ENCODE measurements around the gene TULP1. TPM values are rescaled to one million over a fixed set of nuclear protein-coding genes. Genes with fewer than 3 reads are reported as not detected.

The TULP1 gene
- total and polyA plus RNA-seq, 2 of the 13 experiments (the other 11 are each of a cell fraction or from before 2014, with no cell fraction given) = not detected

DNA sequence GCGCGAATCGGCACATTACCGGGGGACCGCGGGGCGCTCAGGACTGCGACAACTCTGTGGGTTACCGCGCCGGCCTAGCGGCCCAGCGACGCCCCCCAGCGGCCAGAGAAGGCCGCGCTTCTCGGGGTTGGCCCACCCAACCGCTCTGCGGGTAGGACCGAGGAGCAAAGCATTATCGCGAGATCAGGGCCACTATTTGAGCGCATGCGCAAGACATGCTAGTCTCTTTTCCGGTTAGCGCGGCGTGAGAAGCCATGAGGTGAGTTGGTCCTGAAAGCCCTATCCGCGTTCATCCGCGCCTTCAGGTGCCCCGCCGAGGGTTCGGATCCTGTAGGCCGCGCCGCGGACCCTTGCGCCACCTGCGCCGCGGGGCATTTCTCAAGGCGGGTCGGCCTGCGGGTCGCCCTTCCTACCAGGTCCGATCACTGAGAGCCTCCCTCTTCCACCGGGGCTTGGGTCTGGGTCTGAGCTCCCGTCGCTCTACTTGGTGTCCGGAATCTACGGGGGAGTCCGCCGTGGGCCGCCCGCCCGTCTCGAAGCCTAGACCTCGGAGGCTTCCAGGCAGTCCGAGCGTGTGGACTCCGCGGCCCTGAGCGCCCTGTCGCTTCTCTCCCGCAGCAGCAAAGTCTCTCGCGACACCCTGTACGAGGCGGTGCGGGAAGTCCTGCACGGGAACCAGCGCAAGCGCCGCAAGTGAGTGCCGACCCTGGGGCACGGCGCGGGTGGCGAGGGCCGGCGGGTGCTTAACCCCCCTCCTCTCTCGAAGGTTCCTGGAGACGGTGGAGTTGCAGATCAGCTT is 44.3 kb downstream of the TULP1 start, which contains the start of gene RPL10A (continued):
- no peak for TF ChIP-seq CBX2 (IDR thresholded peaks at IDR 0.05; ENCODE audit: low read depth, low read length)
- no peak; the same call in 1 of the 2 replicates for TF ChIP-seq CBX2 (CRISPR knock-in tag; IDR thresholded peaks at IDR 0.05; ENCODE audit: low read depth)
- peak; percentile 94 for TF ChIP-seq HDAC1 (CRISPR knock-in tag; IDR thresholded peaks at IDR 0.05)
- peak; percentile 79 for TF ChIP-seq ZNF34 (CRISPR knock-in tag; IDR thresholded peaks at IDR 0.05; ENCODE audit: borderline replicate concordance)
- TF ChIP-seq NCOA1 (CRISPR knock-in tag; IDR thresholded peaks at IDR 0.05) = peak; percentile 97; the same call in 1 of the 2 replicates
- peak; percentile 82; the same call in 1 of the 2 replicates for TF ChIP-seq MYNN (CRISPR knock-in tag; IDR thresholded peaks at IDR 0.05; ENCODE audit: low read depth)
- TF ChIP-seq ZNF253 (CRISPR knock-in tag; IDR thresholded peaks at IDR 0.05; ENCODE audit: borderline replicate concordance) = peak; percentile 73
- peak; percentile 88 for TF ChIP-seq ZNF317 (CRISPR knock-in tag; IDR thresholded peaks at IDR 0.05)
- peak; percentile 97 for TF ChIP-seq HNRNPLL (IDR thresholded peaks at IDR 0.05; ENCODE audit: low read depth, low read length, poor library complexity, severe bottlenecking)
- peak; percentile 94 for TF ChIP-seq KDM3A (CRISPR knock-in tag; IDR thresholded peaks at IDR 0.05; ENCODE audit: low read depth)
- TF ChIP-seq, protein P1, sequence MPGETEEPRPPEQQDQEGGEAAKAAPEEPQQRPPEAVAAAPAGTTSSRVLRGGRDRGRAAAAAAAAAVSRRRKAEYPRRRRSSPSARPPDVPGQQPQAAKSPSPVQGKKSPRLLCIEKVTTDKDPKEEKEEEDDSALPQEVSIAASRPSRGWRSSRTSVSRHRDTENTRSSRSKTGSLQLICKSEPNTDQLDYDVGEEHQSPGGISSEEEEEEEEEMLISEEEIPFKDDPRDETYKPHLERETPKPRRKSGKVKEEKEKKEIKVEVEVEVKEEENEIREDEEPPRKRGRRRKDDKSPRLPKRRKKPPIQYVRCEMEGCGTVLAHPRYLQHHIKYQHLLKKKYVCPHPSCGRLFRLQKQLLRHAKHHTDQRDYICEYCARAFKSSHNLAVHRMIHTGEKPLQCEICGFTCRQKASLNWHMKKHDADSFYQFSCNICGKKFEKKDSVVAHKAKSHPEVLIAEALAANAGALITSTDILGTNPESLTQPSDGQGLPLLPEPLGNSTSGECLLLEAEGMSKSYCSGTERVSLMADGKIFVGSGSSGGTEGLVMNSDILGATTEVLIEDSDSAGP (CRISPR knock-in tag; IDR thresholded peaks at IDR 0.05; ENCODE audit: borderline replicate concordance) = peak; percentile 95; the same call in 1 of the 2 replicates
- peak; percentile 94 for TF ChIP-seq ZNF335 (CRISPR knock-in tag; IDR thresholded peaks at IDR 0.05)
- peak; percentile 69; the same call in 1 of the 2 replicates for TF ChIP-seq ZNF24 (IDR thresholded peaks at IDR 0.05)
- TF ChIP-seq CBX5 (CRISPR knock-in tag; IDR thresholded peaks at IDR 0.05; ENCODE audit: borderline replicate concordance) = peak; percentile 67
- peak; percentile 47; the same call in 1 of the 2 replicates for TF ChIP-seq ZSCAN21 (CRISPR knock-in tag; IDR thresholded peaks at IDR 0.05; ENCODE audit: borderline replicate concordance)
- TF ChIP-seq NKX3-1 (CRISPR knock-in tag; IDR thresholded peaks at IDR 0.05) = peak; percentile 92
- TF ChIP-seq, protein P2, sequence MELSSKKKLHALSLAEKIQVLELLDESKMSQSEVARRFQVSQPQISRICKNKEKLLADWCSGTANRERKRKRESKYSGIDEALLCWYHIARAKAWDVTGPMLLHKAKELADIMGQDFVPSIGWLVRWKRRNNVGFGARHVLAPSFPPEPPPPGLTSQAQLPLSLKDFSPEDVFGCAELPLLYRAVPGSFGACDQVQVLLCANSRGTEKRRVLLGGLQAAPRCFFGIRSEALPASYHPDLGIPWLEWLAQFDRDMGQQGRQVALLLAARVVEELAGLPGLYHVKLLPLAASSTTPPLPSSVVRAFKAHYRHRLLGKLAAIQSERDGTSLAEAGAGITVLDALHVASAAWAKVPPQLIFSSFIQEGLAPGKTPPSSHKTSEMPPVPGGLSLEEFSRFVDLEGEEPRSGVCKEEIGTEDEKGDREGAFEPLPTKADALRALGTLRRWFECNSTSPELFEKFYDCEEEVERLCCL (CRISPR knock-in tag; IDR thresholded peaks at IDR 0.05; ENCODE audit: borderline replicate concordance) = peak; percentile 91
- TF ChIP-seq ZNF17 (CRISPR knock-in tag; IDR thresholded peaks at IDR 0.05) = peak; percentile 82; the same call in 1 of the 2 replicates
- TF ChIP-seq SATB2 (CRISPR knock-in tag; IDR thresholded peaks at IDR 0.05) = peak; percentile 68; the same call in 1 of the 2 replicates
- TF ChIP-seq ZNF333 (CRISPR knock-in tag; IDR thresholded peaks at IDR 0.05; ENCODE audit: borderline replicate concordance) = peak; percentile 90; the same call in 1 of the 2 replicates
- peak; percentile 78 for TF ChIP-seq ZNF724P (CRISPR knock-in tag; IDR thresholded peaks at IDR 0.05; ENCODE audit: borderline replicate concordance)
- TF ChIP-seq KMT2A (CRISPR knock-in tag; IDR thresholded peaks at IDR 0.05) = peak; percentile 96
- peak; percentile 91 for TF ChIP-seq BRD4 (CRISPR knock-in tag; IDR thresholded peaks at IDR 0.05)
- peak; percentile 94 for TF ChIP-seq ZFX (CRISPR knock-in tag; IDR thresholded peaks at IDR 0.05; ENCODE audit: low read depth)
- TF ChIP-seq MAZ (IDR thresholded peaks at IDR 0.05; ENCODE audit: borderline replicate concordance, low read depth, low read length) = peak; percentile 90
- TF ChIP-seq MAZ (CRISPR knock-in tag; IDR thresholded peaks at IDR 0.05; ENCODE audit: low read depth) = peak; percentile 96
- TF ChIP-seq ZBTB38 (CRISPR knock-in tag; IDR thresholded peaks at IDR 0.05) = peak; percentile 93
